Progenitor cell of endocrine pancreas (in vitro differentiated cells): ENCODE measurements around the gene PHYHD1. TPM values are rescaled to one million over a fixed set of nuclear protein-coding genes. Genes with fewer than 3 reads are reported as not detected.
"Not testable (repeated sequence)": the region's sequence is repeated elsewhere in the genome, so short reads cannot be mapped to it uniquely, and the experiment has no call there.

Experiments
- DNase-seq: peaks from one replicate; pipeline ENCODE4 v3.0.0; 2021; ENCODE audit warnings: low spot score; ENCODE audit not compliant: unreplicated experiment
- H3K27ac Mint-ChIP-seq: 2 replicates; pipeline ENCODE4 v1.8.0; 2021; ENCODE audit warnings: mild to moderate bottlenecking, moderate library complexity, mixed read lengths
- H3K27me3 Mint-ChIP-seq: 2 replicates; pipeline ENCODE4 v1.8.0; 2021; ENCODE audit warnings: mixed read lengths
- H3K36me3 Mint-ChIP-seq: 2 replicates; pipeline ENCODE4 v1.8.0; 2022; ENCODE audit warnings: mixed read lengths; ENCODE audit not compliant: insufficient read depth
- H3K4me1 Mint-ChIP-seq: 2 replicates; pipeline ENCODE4 v1.8.0; 2021; ENCODE audit warnings: low read depth, mixed read lengths
- H3K4me3 Mint-ChIP-seq: 2 replicates; pipeline ENCODE4 v1.8.0; 2021; ENCODE audit warnings: low read depth, mild to moderate bottlenecking, moderate library complexity, mixed read lengths
- H3K9me3 Mint-ChIP-seq: 2 replicates; pipeline ENCODE4 v1.8.0; 2021; ENCODE audit warnings: low read depth, mixed read lengths
- CTCF ChIP-seq: fragments of 200-600 bp; sonication (generic); IDR thresholded peaks from one replicate; pipeline ENCODE4 v1.5.0; 2021; ENCODE audit warnings: antibody characterized with exemption, mild to moderate bottlenecking; ENCODE audit not compliant: unreplicated experiment
- total RNA-seq: library from RNA; stranded (reverse); gene quantifications from 2 replicates; pipeline ENCODE4 v1.2.1, GENCODE V29; 2021

Gene PHYHD1
- total RNA-seq, 1 donor from 2014 or later: 19.9 TPM

- Mint-ChIP-seq H3K27ac (peak overlapping the region; percentile 33), H3K4me3 (peak overlapping the region; percentile 91), H3K9me3 (no peaks in the 10 kb centered on the region), H3K36me3 (peaks cover 6% of the 10 kb centered on the region), H3K4me1 (peaks cover 12% of the 10 kb centered on the region), H3K27me3 (no peaks in the 10 kb centered on the region)
- no peak for DNase-seq
- no peak for TF ChIP-seq CTCF
Measured at GRCh38 chr9:128945798-128946501, 25.2 kb downstream of the PHYHD1 start.

GRCh38 chr9:128946571-128947276, 25.9 kb downstream of the PHYHD1 start:
- Mint-ChIP-seq H3K4me3 (peak overlapping the region; percentile 91), H3K4me1 (peaks cover 12% of the 10 kb centered on the region), H3K27me3 (no peaks in the 10 kb centered on the region), H3K27ac (peak overlapping the region; percentile 94), H3K9me3 (no peaks in the 10 kb centered on the region), H3K36me3 (peaks cover 7% of the 10 kb centered on the region)
- no peak for DNase-seq
- no peak for TF ChIP-seq CTCF

GRCh38 chr9:128947277-128947526, 26.4 kb downstream of the PHYHD1 start:
- DNase-seq: no peak
- Mint-ChIP-seq H3K27me3 (no peaks in the 10 kb centered on the region), H3K9me3 (no peaks in the 10 kb centered on the region), H3K36me3 (peaks cover 7% of the 10 kb centered on the region), H3K4me3 (peak overlapping the region; percentile 91), H3K4me1 (peaks cover 12% of the 10 kb centered on the region), H3K27ac (peak overlapping the region; percentile 94)
- TF ChIP-seq CTCF: no peak

- TF ChIP-seq CTCF: no peak
- Mint-ChIP-seq H3K4me3 (peak within 1 kb of the TSS; percentile 91), H3K9me3 (no peaks in the 10 kb centered on the region), H3K4me1 (peaks cover 12% of the 10 kb centered on the region), H3K27me3 (no peaks in the 10 kb centered on the region), H3K36me3 (peaks cover 7% of the 10 kb centered on the region), H3K27ac (peak within 1 kb of the TSS; percentile 94)
- peak; percentile 98 for DNase-seq
Measured at GRCh38 chr9:128947527-128948301, 26.9 kb downstream of the PHYHD1 start, which contains the start of the genes DOLK and NUP188. Gene DOLK, minus strand, starts transcription at chr9:128947603. Its CDS starts 300 bp downstream, at chr9:128947303. Gene NUP188, plus strand, starts transcription at chr9:128947699. Its CDS starts 21 bp downstream, at chr9:128947720.

GRCh38 chr9:128961403-128961802, 40.6 kb downstream of the PHYHD1 start:
- H3K27me3 Mint-ChIP-seq, H3K27ac Mint-ChIP-seq, H3K9me3 Mint-ChIP-seq, H3K4me3 Mint-ChIP-seq, H3K4me1 Mint-ChIP-seq, DNase-seq: not testable (repeated sequence)
- peaks cover 17% of the 10 kb centered on the region for H3K36me3 Mint-ChIP-seq
